H1 (cell line): ENCODE data around the gene MBP. TPM values are rescaled to one million over a fixed set of nuclear protein-coding genes. Genes with fewer than 3 reads are reported as not detected.

ENCODE experiments used
- CTCF ChIA-PET: fragments of 300-600 bp; sonication (Branson Sonifier 250); formaldehyde crosslinking; loops from one replicate; lab custom pipeline; 2021; ENCODE audit not compliant: partially characterized antibody; lab: Charles Lee
- POLR2A ChIA-PET: fragments of 300-600 bp; sonication (Branson Sonifier 250); formaldehyde crosslinking; loops from one replicate; lab custom pipeline; 2021; ENCODE audit warnings: inconsistent platforms; ENCODE audit not compliant: partially characterized antibody; lab: Charles Lee
- DNase-seq, 2 experiments: peaks; one replicate each; pipeline versions ENCODE4 v3.0.0 to v3.0.0-alpha.2; 2010 to 2022; ENCODE audit warnings: low spot score in 2 of 2, low read depth in 1 of 2, mixed read lengths in 1 of 2
- FAIRE-seq: peaks from 2 replicates; lab custom pipeline; 2011; peaks lifted over from hg19 to GRCh38; lab: Jason Lieb, UNC
- H2AFZ ChIP-seq: 2 replicates; pipeline ENCODE4 v1.8.1; 2012; ENCODE audit warnings: low read length, inconsistent platforms
- H2AK5ac ChIP-seq: 2 replicates; pipeline ENCODE4 v1.6.1; 2013; ENCODE audit warnings: low read depth, low read length
- H2BK120ac ChIP-seq: replicated peaks from 2 replicates; pipeline ENCODE3; 2013; ENCODE audit warnings: low read depth, low read length, inconsistent platforms
- H2BK12ac ChIP-seq: 2 replicates; pipeline ENCODE4 v1.6.1; 2013; ENCODE audit warnings: low read depth, low read length
- H2BK15ac ChIP-seq: 2 replicates; pipeline ENCODE4 v1.6.1; 2013; ENCODE audit warnings: low read length
- H2BK20ac ChIP-seq: 2 replicates; pipeline ENCODE4 v1.6.1; 2013; ENCODE audit warnings: low read length
- H2BK5ac ChIP-seq: 2 replicates; pipeline ENCODE4 v1.6.1; 2013; ENCODE audit warnings: low read depth, low read length
- H3K14ac ChIP-seq: 2 replicates; pipeline ENCODE4 v1.6.1; 2013; ENCODE audit warnings: inconsistent platforms; ENCODE audit not compliant: insufficient read length
- H3K18ac ChIP-seq: 2 replicates; pipeline ENCODE4 v1.6.1; 2013; ENCODE audit warnings: low read length; ENCODE audit errors: extremely low read depth
- H3K23ac ChIP-seq: 2 replicates; pipeline ENCODE4 v1.6.1; 2013; ENCODE audit warnings: inconsistent platforms; ENCODE audit not compliant: insufficient read length
- H3K23me2 ChIP-seq: 2 replicates; pipeline ENCODE4 v1.6.1; 2013; ENCODE audit warnings: low read depth, low read length
- H3K27ac ChIP-seq: 2 replicates; pipeline ENCODE4 v1.6.1; 2011; ENCODE audit warnings: low read depth, low read length, inconsistent platforms
- H3K27me3 ChIP-seq, 4 experiments: replicated peaks in 1 of 4; 1 replicate in 1 of 4; 2 replicates in 3 of 4; pipeline versions ENCODE4 v1.6.1 to v1.8.1; 2011 to 2013; ENCODE audit warnings: low read length in 3 of 4, mild to moderate bottlenecking in 3 of 4, inconsistent platforms in 2 of 4, mixed read lengths in 2 of 4, moderate library complexity in 1 of 4; ENCODE audit not compliant: control insufficient read depth in 3 of 4, insufficient read depth in 3 of 4; ENCODE audit errors: extremely low read depth in 1 of 4
- H3K36me3 ChIP-seq, 4 experiments: 2 replicates each; pipeline versions ENCODE4 v1.6.1 to v1.8.1; 2011 to 2013; ENCODE audit warnings: mild to moderate bottlenecking in 4 of 4, low read length in 3 of 4, moderate library complexity in 2 of 4, control low read depth in 1 of 4, inconsistent platforms in 1 of 4; ENCODE audit not compliant: insufficient read depth in 4 of 4, control insufficient read depth in 2 of 4
- H3K4ac ChIP-seq: replicated peaks from 2 replicates; pipeline ENCODE3; 2013; ENCODE audit warnings: low read length, low read depth, mixed read lengths, inconsistent platforms; ENCODE audit not compliant: insufficient read length
- H3K4me1 ChIP-seq, 4 experiments: replicated peaks in 1 of 4; 1 replicate in 1 of 4; 2 replicates in 3 of 4; pipeline versions ENCODE4 v1.6.1 to v1.8.1; 2011 to 2013; ENCODE audit warnings: low read length in 3 of 4, inconsistent platforms in 2 of 4, mixed read lengths in 1 of 4; ENCODE audit not compliant: insufficient read depth in 4 of 4, control insufficient read depth in 3 of 4
- H3K4me2 ChIP-seq, 2 experiments: 2 replicates each; pipeline versions ENCODE4 v1.6.1 to v1.8.1; 2011 to 2013; ENCODE audit warnings: low read depth in 2 of 2, low read length in 2 of 2, control low read depth in 1 of 2, inconsistent platforms in 1 of 2, mild to moderate bottlenecking in 1 of 2; ENCODE audit not compliant: insufficient read depth in 1 of 2
- H3K4me3 ChIP-seq, 4 experiments: fragments of 200-600, 300-600 bp in 1 of 4; sonication (generic), shearing (Covaris generic), sonication (Bioruptor Twin) in 1 of 4; 2 replicates each; pipeline versions ENCODE4 v1.5.1 to v1.8.1; 2011 to 2016; ENCODE audit warnings: low read length in 4 of 4, low read depth in 3 of 4, control low read depth in 2 of 4, inconsistent platforms in 2 of 4, mild to moderate bottlenecking in 2 of 4, mixed read lengths in 1 of 4, moderate library complexity in 1 of 4; ENCODE audit not compliant: insufficient read depth in 2 of 4; ENCODE audit errors: extremely low read depth in 1 of 4
- H3K56ac ChIP-seq: replicated peaks from 2 replicates; pipeline ENCODE3; 2013; ENCODE audit warnings: low read depth, mild to moderate bottlenecking, mixed read lengths, low read length, inconsistent platforms; ENCODE audit not compliant: insufficient read length
- H3K79me1 ChIP-seq: 2 replicates; pipeline ENCODE4 v1.6.1; 2013; ENCODE audit warnings: low read depth, low read length, control low read depth
- H3K79me2 ChIP-seq, 2 experiments: 2 replicates each; pipeline versions ENCODE4 v1.6.1 to v1.8.1; 2012 to 2013; ENCODE audit warnings: low read length in 2 of 2, mild to moderate bottlenecking in 2 of 2, inconsistent platforms in 1 of 2; ENCODE audit not compliant: insufficient read depth in 2 of 2, control insufficient read depth in 1 of 2
- H3K9ac ChIP-seq, 4 experiments: replicated peaks in 1 of 4; 1 replicate in 1 of 4; 2 replicates in 3 of 4; pipeline versions ENCODE4 v1.6.1 to v1.8.1; 2011 to 2013; ENCODE audit warnings: low read depth in 3 of 4, low read length in 3 of 4, control low read depth in 2 of 4, mild to moderate bottlenecking in 2 of 4, moderate library complexity in 2 of 4, inconsistent platforms in 1 of 4; ENCODE audit errors: extremely low read depth in 1 of 4
- H3K9me3 ChIP-seq, 2 experiments: 2 replicates each; pipeline versions ENCODE4 v1.6.1 to v1.8.1; 2012 to 2013; ENCODE audit warnings: mild to moderate bottlenecking in 2 of 2, moderate library complexity in 2 of 2, control low read depth in 1 of 2, inconsistent platforms in 1 of 2, low read depth in 1 of 2, low read length in 1 of 2, mixed read lengths in 1 of 2; ENCODE audit not compliant: insufficient read depth in 2 of 2
- H4K20me1 ChIP-seq, 2 experiments: replicated peaks in 1 of 2; 2 replicates each; pipeline versions ENCODE3 to v1.8.1; 2011 to 2013; ENCODE audit warnings: inconsistent platforms in 2 of 2, low read length in 2 of 2, mild to moderate bottlenecking in 1 of 2; ENCODE audit not compliant: insufficient read depth in 2 of 2, control insufficient read depth in 1 of 2
- H4K5ac ChIP-seq: 2 replicates; pipeline ENCODE4 v1.6.1; 2013; ENCODE audit warnings: low read length, low read depth, mixed read lengths, inconsistent platforms; ENCODE audit not compliant: insufficient read length
- H4K8ac ChIP-seq: 2 replicates; pipeline ENCODE4 v1.8.0; 2013; ENCODE audit warnings: mild to moderate bottlenecking, moderate library complexity, low read length, inconsistent platforms; ENCODE audit not compliant: insufficient read depth; ENCODE audit errors: extremely low read depth
- H4K91ac ChIP-seq: replicated peaks from 2 replicates; pipeline ENCODE3; 2013; ENCODE audit warnings: low read length, mixed read lengths, inconsistent platforms; ENCODE audit not compliant: insufficient read length
- CHD1 ChIP-seq: IDR thresholded peaks from 2 replicates; pipeline ENCODE4 v1.6.1; 2012; ENCODE audit warnings: low read depth, low read length, improper control_type of control experiment
- CHD2 ChIP-seq: IDR thresholded peaks from 2 replicates; pipeline ENCODE4 v1.6.1; 2012; ENCODE audit warnings: low read length, improper control_type of control experiment
- KDM5A ChIP-seq: fragments of 200-600 bp; IDR thresholded peaks from 2 replicates; pipeline ENCODE4 v1.7.1; 2012; ENCODE audit warnings: mild to moderate bottlenecking, low read length, inconsistent platforms, mixed read lengths
- RAD21 ChIP-seq, 2 experiments: IDR thresholded peaks in 1 of 2; conservative IDR thresholded peaks in 1 of 2; 2 replicates each; pipeline ENCODE4 v1.6.1; 2011; ENCODE audit warnings: low read depth in 2 of 2, low read length in 2 of 2, improper control_type of control experiment in 1 of 2, inconsistent platforms in 1 of 2, mild to moderate bottlenecking in 1 of 2, moderate library complexity in 1 of 2
- SIRT6 ChIP-seq: IDR thresholded peaks from one replicate; pipeline ENCODE4 v1.7.1; 2012; ENCODE audit warnings: low read length, inconsistent platforms
- YY1 ChIP-seq: IDR thresholded peaks from 2 replicates; pipeline ENCODE4 v1.6.1; 2011; ENCODE audit warnings: low read depth, mild to moderate bottlenecking, low read length
- WGBS, 2 experiments: shearing (Covaris generic) in 1 of 2; methylation state at CpG; one replicate each; pipeline versions ENCODE4 v1.1.6 to v1.1.7; 2013 to 2015; ENCODE audit warnings: low lambda C conversion rate in 2 of 2, mixed read lengths in 2 of 2, inconsistent platforms in 1 of 2, low coverage in 1 of 2, missing lambda C conversion rate in 1 of 2; ENCODE audit not compliant: insufficient replicate concordance in 2 of 2, insufficient coverage in 1 of 2, insufficient read length in 1 of 2; ENCODE audit errors: extremely low coverage in 1 of 2, missing lambda C conversion rate in 1 of 2; 5-methylcytosine and 5-hydroxymethylcytosine counted together
- polyA plus RNA-seq, 7 experiments: library from polyadenylated mRNA; depleted of rRNA in 3 of 7; stranded (reverse) in 5 of 7; unstranded in 2 of 7; fragments of >200 nt in 5 of 7; fragments of 200-250 nt in 2 of 7; gene quantifications; 1 replicate in 5 of 7; 2 replicates in 1 of 7; 4 replicates in 1 of 7; pipeline versions ENCODE4 v1.2.1 to v1.2.3, GENCODE V29; 2011 to 2013; ENCODE audit warnings: missing spikeins in 2 of 7, mixed read lengths in 2 of 7
- total RNA-seq: library from RNA; stranded (reverse); fragmentation: NEBNext Ultra II Directional; extraction: Animal tissue kit (Norgen Biotek cat#: 25700); gene quantifications from 2 replicates; pipeline ENCODE4 v1.2.1, GENCODE V29; 2021
- TF ChIP-seq, protein P1 (sequence below), 3 experiments: IDR thresholded peaks; 1 replicate in 2 of 3; 2 replicates in 1 of 3; pipeline versions ENCODE4 v1.5.1 to v1.6.1; 2011; ENCODE audit warnings: low read length in 3 of 3, mild to moderate bottlenecking in 3 of 3, inconsistent platforms in 2 of 3, low read depth in 1 of 3, moderate library complexity in 1 of 3; ENCODE audit not compliant: insufficient read depth in 1 of 3; ENCODE audit errors: control extremely low read depth in 1 of 3

The MBP gene
- total and polyA plus RNA-seq, 2 of the 8 experiments (the other 6 are each of a cell fraction or from before 2014, with no cell fraction given): 7.7 to 19.2 TPM

GRCh38 chr18:77099485-77100370 is 32.9 kb downstream of the MBP start:
- H2BK5ac ChIP-seq: peak overlapping the region; percentile 60; the same call in 1 of the 2 replicates
- DNase-seq (no peak), FAIRE-seq (no peak)
- H3K18ac ChIP-seq: peak overlapping the region; percentile 24; the same call in 1 of the 2 replicates
- WGBS, 2 experiments: 92% methylated on average over 21 of the region's 21 CpGs; no CpG with 5 or more reads in 1 of the 2 experiments
- no peak overlapping the region for H2BK120ac ChIP-seq
- H2AFZ ChIP-seq: no peak overlapping the region
- no peaks in the 10 kb centered on the region for H3K27me3 ChIP-seq
- no peaks in the 10 kb centered on the region for H3K79me2 ChIP-seq
- H2BK15ac ChIP-seq: 0 out of 2 replicates have a peak overlapping the region, but pooled peaks have one; percentile 2
- ChIA-PET POLR2A (no interaction called here), CTCF (no interaction called here)
- no peak overlapping the region for H2AK5ac ChIP-seq
- H3K4me3 ChIP-seq: no peak overlapping the region
- H3K9ac ChIP-seq: no peak overlapping the region
- peak overlapping the region; percentile 52; the same call in 1 of the 2 replicates for H2BK12ac ChIP-seq
- TF ChIP-seq KDM5A (no peak), CHD1 (no peak), YY1 (no peak), CHD2 (no peak), RAD21 (IDR thresholded peaks at IDR 0.05 in 1 of 2, conservative IDR thresholded peaks at IDR 0.05 in 1 of 2; ENCODE audit: low read depth in 2 of 2, low read length in 2 of 2) (no peak), SIRT6 (no peak)
- TF ChIP-seq, protein P1, sequence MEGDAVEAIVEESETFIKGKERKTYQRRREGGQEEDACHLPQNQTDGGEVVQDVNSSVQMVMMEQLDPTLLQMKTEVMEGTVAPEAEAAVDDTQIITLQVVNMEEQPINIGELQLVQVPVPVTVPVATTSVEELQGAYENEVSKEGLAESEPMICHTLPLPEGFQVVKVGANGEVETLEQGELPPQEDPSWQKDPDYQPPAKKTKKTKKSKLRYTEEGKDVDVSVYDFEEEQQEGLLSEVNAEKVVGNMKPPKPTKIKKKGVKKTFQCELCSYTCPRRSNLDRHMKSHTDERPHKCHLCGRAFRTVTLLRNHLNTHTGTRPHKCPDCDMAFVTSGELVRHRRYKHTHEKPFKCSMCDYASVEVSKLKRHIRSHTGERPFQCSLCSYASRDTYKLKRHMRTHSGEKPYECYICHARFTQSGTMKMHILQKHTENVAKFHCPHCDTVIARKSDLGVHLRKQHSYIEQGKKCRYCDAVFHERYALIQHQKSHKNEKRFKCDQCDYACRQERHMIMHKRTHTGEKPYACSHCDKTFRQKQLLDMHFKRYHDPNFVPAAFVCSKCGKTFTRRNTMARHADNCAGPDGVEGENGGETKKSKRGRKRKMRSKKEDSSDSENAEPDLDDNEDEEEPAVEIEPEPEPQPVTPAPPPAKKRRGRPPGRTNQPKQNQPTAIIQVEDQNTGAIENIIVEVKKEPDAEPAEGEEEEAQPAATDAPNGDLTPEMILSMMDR (IDR thresholded peaks at IDR 0.05; ENCODE audit: control extremely low read depth in 1 of 3, insufficient read depth in 1 of 3, low read depth in 1 of 3, low read length in 3 of 3): no peak
- H3K23ac ChIP-seq: no peak overlapping the region
- no peaks in the 10 kb centered on the region for H4K20me1 ChIP-seq
- no peak overlapping the region for H4K5ac ChIP-seq
- H3K4me2 ChIP-seq: no peak overlapping the region
- H3K56ac ChIP-seq: no peak overlapping the region
- H3K9me3 ChIP-seq: no peaks in the 10 kb centered on the region
- no peak overlapping the region for H4K8ac ChIP-seq
- H3K27ac ChIP-seq: no peak overlapping the region
- no peaks in the 10 kb centered on the region for H3K23me2 ChIP-seq
- H3K79me1 ChIP-seq: no peaks in the 10 kb centered on the region
- H2BK20ac ChIP-seq: peak overlapping the region; percentile 75; the same call in 1 of the 2 replicates
- peak overlapping the region; percentile 59 for H4K91ac ChIP-seq
- H3K4ac ChIP-seq: no peak overlapping the region
- H3K4me1 ChIP-seq: peaks cover 11 to 39% (median 20%) of the 10 kb centered on the region in 4 experiments
- no peaks in the 10 kb centered on the region for H3K36me3 ChIP-seq
- no peak overlapping the region for H3K14ac ChIP-seq
